ENCODE data around the gene MAGEA8.
"Not testable (repeated sequence)": the region's sequence is repeated elsewhere in the genome, so short reads cannot be mapped to it uniquely, and the experiment has no call there.

Gene MAGEA8

GRCh38 chrX:149927245-149927963 lies 46.4 kb downstream of the MAGEA8 start:
- not testable (repeated sequence) for H3K27ac ChIP-seq (ENCODE audit: low read depth in 2 of 2, low read length in 2 of 2); H3K4me3 ChIP-seq (ENCODE audit: low read length in 2 of 2); H3K4me1 ChIP-seq (ENCODE audit: control insufficient read depth in 2 of 2, insufficient read depth in 2 of 2, low read length in 2 of 2); H3K36me3 ChIP-seq (ENCODE audit: control insufficient read depth in 2 of 2, insufficient read depth in 2 of 2, low read length in 2 of 2); H3K27me3 ChIP-seq (ENCODE audit: control insufficient read depth in 2 of 2, insufficient read depth in 2 of 2, low read length in 2 of 2); H3K9ac ChIP-seq (ENCODE audit: low read depth in 1 of 2, low read length in 2 of 2); H3K9me3 ChIP-seq (ENCODE audit: control insufficient read depth in 2 of 2, low read length in 2 of 2)

DNA sequence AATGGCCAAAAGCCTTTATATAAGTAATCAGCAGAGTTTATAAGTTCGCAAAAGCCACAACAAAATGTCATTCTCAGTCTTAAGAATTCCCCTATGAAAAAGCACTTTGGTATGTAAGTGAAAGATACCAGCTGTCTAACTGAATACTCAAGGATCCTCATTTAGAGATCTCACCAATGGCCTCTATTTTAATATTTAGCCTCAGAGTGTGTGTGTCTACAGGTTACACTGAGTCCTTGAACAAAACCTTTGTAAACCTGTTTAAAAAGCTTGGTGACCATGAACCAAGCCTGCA lies 46.9 kb downstream of the MAGEA8 start:
- not testable (repeated sequence) for H3K9me3 ChIP-seq (ENCODE audit: control insufficient read depth in 2 of 2, low read length in 2 of 2); H3K27me3 ChIP-seq (ENCODE audit: control insufficient read depth in 2 of 2, insufficient read depth in 2 of 2, low read length in 2 of 2); H3K27ac ChIP-seq (ENCODE audit: low read depth in 2 of 2, low read length in 2 of 2); H3K4me3 ChIP-seq (ENCODE audit: low read length in 2 of 2); H3K4me1 ChIP-seq (ENCODE audit: control insufficient read depth in 2 of 2, insufficient read depth in 2 of 2, low read length in 2 of 2); H3K36me3 ChIP-seq (ENCODE audit: control insufficient read depth in 2 of 2, insufficient read depth in 2 of 2, low read length in 2 of 2); H3K9ac ChIP-seq (ENCODE audit: low read depth in 1 of 2, low read length in 2 of 2)

- not testable (repeated sequence) for H3K9ac ChIP-seq (ENCODE audit: low read depth in 1 of 2, low read length in 2 of 2); H3K27me3 ChIP-seq (ENCODE audit: control insufficient read depth in 2 of 2, insufficient read depth in 2 of 2, low read length in 2 of 2); H3K9me3 ChIP-seq (ENCODE audit: control insufficient read depth in 2 of 2, low read length in 2 of 2); H3K36me3 ChIP-seq (ENCODE audit: control insufficient read depth in 2 of 2, insufficient read depth in 2 of 2, low read length in 2 of 2); H3K27ac ChIP-seq (ENCODE audit: low read depth in 2 of 2, low read length in 2 of 2); H3K4me1 ChIP-seq (ENCODE audit: control insufficient read depth in 2 of 2, insufficient read depth in 2 of 2, low read length in 2 of 2); H3K4me3 ChIP-seq (ENCODE audit: low read length in 2 of 2)
These were observed 47.7 kb downstream of the MAGEA8 start for GRCh38 chrX:149928635-149929034.

- H3K4me1 ChIP-seq (ENCODE audit: control insufficient read depth in 2 of 2, insufficient read depth in 2 of 2, low read length in 2 of 2); H3K27me3 ChIP-seq (ENCODE audit: control insufficient read depth in 2 of 2, insufficient read depth in 2 of 2, low read length in 2 of 2); H3K4me3 ChIP-seq (ENCODE audit: low read length in 2 of 2); H3K27ac ChIP-seq (ENCODE audit: low read depth in 2 of 2, low read length in 2 of 2); H3K9ac ChIP-seq (ENCODE audit: low read depth in 1 of 2, low read length in 2 of 2); H3K9me3 ChIP-seq (ENCODE audit: control insufficient read depth in 2 of 2, low read length in 2 of 2); H3K36me3 ChIP-seq (ENCODE audit: control insufficient read depth in 2 of 2, insufficient read depth in 2 of 2, low read length in 2 of 2): not testable (repeated sequence)
These were observed 48.4 kb downstream of the MAGEA8 start, which contains the start of gene HSFX4 for GRCh38 chrX:149929400-149929799. HSFX4 (plus strand) TSS chrX:149929573; CDS start chrX:149929645, 72 bp downstream.

DNA sequence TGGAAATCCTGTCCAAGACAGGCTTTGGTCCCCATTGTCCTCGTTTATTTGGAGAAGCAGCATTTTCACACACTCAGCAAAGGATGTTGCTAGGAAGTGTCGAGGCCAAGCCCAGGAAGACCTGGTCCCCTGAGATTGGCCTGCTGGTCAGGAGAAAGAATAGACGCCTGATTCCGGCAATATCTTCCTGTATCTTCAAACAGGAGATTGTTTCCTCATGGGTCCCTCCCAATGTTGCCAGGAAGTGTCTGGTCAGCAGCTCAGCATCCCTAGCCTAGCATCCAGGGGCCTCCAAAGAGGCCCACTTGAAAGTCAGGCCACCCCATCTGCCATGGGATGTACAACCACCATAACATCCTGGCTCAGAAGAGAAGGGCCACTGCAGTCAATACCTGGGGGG lies 50.4 kb downstream of the MAGEA8 start:
- H3K4me1 ChIP-seq (ENCODE audit: control insufficient read depth in 2 of 2, insufficient read depth in 2 of 2, low read length in 2 of 2); H3K9ac ChIP-seq (ENCODE audit: low read depth in 1 of 2, low read length in 2 of 2); H3K27ac ChIP-seq (ENCODE audit: low read depth in 2 of 2, low read length in 2 of 2); H3K9me3 ChIP-seq (ENCODE audit: control insufficient read depth in 2 of 2, low read length in 2 of 2); H3K36me3 ChIP-seq (ENCODE audit: control insufficient read depth in 2 of 2, insufficient read depth in 2 of 2, low read length in 2 of 2); H3K27me3 ChIP-seq (ENCODE audit: control insufficient read depth in 2 of 2, insufficient read depth in 2 of 2, low read length in 2 of 2); H3K4me3 ChIP-seq (ENCODE audit: low read length in 2 of 2): not testable (repeated sequence)

DNA sequence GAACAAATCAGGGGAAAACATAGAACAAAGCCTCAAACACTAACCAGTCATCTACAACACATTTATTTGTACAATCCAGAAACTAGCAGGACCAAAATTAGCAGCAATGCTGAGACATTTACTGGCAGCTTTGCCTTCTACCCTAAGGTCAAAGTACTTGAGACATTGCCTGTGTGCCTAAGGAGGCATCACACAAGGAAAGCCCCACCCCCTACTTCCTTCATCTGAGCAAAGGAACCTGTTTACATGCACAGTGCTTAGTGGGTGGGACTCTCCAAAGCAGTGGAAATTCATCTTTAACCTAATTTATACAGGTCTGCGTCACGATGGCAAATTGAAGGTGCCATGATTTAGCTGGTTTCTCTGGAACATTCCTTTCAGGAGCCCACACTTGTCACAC lies 51.2 kb downstream of the MAGEA8 start:
- not testable (repeated sequence) for H3K27ac ChIP-seq (ENCODE audit: low read depth in 2 of 2, low read length in 2 of 2); H3K36me3 ChIP-seq (ENCODE audit: control insufficient read depth in 2 of 2, insufficient read depth in 2 of 2, low read length in 2 of 2); H3K9me3 ChIP-seq (ENCODE audit: control insufficient read depth in 2 of 2, low read length in 2 of 2); H3K27me3 ChIP-seq (ENCODE audit: control insufficient read depth in 2 of 2, insufficient read depth in 2 of 2, low read length in 2 of 2); H3K4me1 ChIP-seq (ENCODE audit: control insufficient read depth in 2 of 2, insufficient read depth in 2 of 2, low read length in 2 of 2); H3K9ac ChIP-seq (ENCODE audit: low read depth in 1 of 2, low read length in 2 of 2); H3K4me3 ChIP-seq (ENCODE audit: low read length in 2 of 2)

DNA sequence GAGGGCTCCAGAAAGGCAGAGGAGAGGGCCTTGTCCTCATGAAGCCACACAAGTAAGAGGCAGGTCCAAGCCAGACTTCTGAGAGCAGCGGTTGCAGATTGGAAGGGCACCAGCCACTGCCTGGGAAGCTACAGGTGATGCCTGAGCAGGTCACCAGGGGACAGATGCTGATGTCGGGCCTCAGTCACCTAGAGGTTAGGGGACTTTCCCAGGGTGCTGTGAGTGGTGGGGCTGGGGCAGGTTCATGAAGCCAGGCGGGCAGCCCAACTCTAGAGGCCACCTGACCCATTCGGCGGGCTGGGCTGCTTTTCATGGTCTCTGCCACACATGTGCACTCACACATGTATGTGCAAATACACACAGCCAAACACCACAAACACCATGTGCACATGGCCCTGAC lies 52.0 kb downstream of the MAGEA8 start:
- not testable (repeated sequence) for H3K4me3 ChIP-seq (ENCODE audit: low read length in 2 of 2); H3K9ac ChIP-seq (ENCODE audit: low read depth in 1 of 2, low read length in 2 of 2); H3K4me1 ChIP-seq (ENCODE audit: control insufficient read depth in 2 of 2, insufficient read depth in 2 of 2, low read length in 2 of 2); H3K36me3 ChIP-seq (ENCODE audit: control insufficient read depth in 2 of 2, insufficient read depth in 2 of 2, low read length in 2 of 2); H3K27ac ChIP-seq (ENCODE audit: low read depth in 2 of 2, low read length in 2 of 2); H3K9me3 ChIP-seq (ENCODE audit: control insufficient read depth in 2 of 2, low read length in 2 of 2); H3K27me3 ChIP-seq (ENCODE audit: control insufficient read depth in 2 of 2, insufficient read depth in 2 of 2, low read length in 2 of 2)

- not testable (repeated sequence) for H3K4me1 ChIP-seq (ENCODE audit: control insufficient read depth in 2 of 2, insufficient read depth in 2 of 2, low read length in 2 of 2); H3K36me3 ChIP-seq (ENCODE audit: control insufficient read depth in 2 of 2, insufficient read depth in 2 of 2, low read length in 2 of 2); H3K4me3 ChIP-seq (ENCODE audit: low read length in 2 of 2); H3K9ac ChIP-seq (ENCODE audit: low read depth in 1 of 2, low read length in 2 of 2); H3K27me3 ChIP-seq (ENCODE audit: control insufficient read depth in 2 of 2, insufficient read depth in 2 of 2, low read length in 2 of 2); H3K9me3 ChIP-seq (ENCODE audit: control insufficient read depth in 2 of 2, low read length in 2 of 2); H3K27ac ChIP-seq (ENCODE audit: low read depth in 2 of 2, low read length in 2 of 2)
These were observed 52.6 kb downstream of the MAGEA8 start for GRCh38 chrX:149933547-149933946.
